VCaP (cell line): ENCODE results near the gene HRH3.

Experiments
- H3K27ac ChIP-seq: fragments of 450-650 bp; 2 replicates; pipeline ENCODE4 v1.5.1; 2017
- TF ChIP-seq, protein P1 (sequence below): fragments of 450-650 bp; conservative IDR thresholded peaks from 2 replicates; pipeline ENCODE4 v1.5.1; 2017; ENCODE audit warnings: mild to moderate bottlenecking, moderate library complexity

The HRH3 gene

DNA sequence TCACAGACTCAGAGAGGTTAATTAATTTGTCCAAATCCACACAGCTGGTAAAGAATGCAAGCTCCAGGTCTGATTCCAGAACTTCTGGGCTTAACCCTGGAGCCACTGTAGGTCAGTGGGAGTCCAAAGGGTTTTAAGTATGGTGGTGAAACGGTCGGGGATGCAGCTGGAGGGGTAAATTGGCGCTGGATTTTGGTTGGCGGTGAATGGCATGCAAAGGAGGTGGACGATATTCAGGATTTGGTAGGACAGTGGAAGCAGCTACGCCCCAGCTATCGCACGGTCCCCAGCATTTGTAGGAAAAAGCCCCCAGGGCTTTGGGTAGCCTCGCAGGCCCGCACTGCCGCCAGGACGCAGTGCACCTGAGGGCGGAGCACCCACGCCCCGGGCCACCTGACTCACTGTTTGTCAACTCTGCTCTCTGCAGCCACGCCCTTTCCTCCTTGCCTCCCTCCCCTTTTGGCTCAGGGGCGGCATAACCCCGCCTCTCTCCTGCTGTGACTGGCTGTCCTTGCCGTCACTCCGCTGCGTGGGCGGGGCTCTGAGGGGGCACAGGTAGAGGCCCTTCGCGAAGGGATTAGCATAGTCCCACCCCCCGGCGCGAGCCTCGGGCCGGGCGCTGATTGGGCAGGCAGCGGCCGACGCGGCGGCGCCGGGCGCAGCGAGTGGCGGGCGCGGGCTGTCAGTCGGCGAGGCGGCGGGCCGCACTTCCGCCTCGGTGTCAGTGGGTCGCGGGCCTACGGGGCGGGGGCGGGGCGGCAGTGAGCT lies 17.9 kb upstream of the HRH3 start, which contains the start of gene OSBPL2:
Gene OSBPL2 (plus strand): TSS at position 721 of the 768 bp plus-strand sequence. CDS start 17,664 bp downstream, outside the sequence.
- H3K27ac ChIP-seq, result peak within 1 kb of the TSS; percentile 91
- TF ChIP-seq, protein P1, sequence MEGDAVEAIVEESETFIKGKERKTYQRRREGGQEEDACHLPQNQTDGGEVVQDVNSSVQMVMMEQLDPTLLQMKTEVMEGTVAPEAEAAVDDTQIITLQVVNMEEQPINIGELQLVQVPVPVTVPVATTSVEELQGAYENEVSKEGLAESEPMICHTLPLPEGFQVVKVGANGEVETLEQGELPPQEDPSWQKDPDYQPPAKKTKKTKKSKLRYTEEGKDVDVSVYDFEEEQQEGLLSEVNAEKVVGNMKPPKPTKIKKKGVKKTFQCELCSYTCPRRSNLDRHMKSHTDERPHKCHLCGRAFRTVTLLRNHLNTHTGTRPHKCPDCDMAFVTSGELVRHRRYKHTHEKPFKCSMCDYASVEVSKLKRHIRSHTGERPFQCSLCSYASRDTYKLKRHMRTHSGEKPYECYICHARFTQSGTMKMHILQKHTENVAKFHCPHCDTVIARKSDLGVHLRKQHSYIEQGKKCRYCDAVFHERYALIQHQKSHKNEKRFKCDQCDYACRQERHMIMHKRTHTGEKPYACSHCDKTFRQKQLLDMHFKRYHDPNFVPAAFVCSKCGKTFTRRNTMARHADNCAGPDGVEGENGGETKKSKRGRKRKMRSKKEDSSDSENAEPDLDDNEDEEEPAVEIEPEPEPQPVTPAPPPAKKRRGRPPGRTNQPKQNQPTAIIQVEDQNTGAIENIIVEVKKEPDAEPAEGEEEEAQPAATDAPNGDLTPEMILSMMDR, result no peak

DNA sequence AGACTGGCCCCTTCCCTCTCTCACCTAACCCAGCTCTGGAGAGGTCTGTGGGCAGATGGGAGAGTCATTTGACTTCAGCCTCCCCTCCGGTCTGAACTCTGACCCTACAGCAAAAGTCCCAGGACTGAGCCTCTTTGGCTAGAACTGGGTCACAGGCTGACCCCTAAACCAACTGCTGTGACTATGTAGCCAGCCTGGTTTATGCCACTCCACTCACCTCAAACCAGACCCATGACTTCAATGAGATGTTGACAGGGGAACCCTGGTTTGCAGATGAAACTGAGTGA lies 17.4 kb upstream of the HRH3 start:
- TF ChIP-seq, protein P1, result no peak
- H3K27ac ChIP-seq, result peak overlapping the region; percentile 91

DNA sequence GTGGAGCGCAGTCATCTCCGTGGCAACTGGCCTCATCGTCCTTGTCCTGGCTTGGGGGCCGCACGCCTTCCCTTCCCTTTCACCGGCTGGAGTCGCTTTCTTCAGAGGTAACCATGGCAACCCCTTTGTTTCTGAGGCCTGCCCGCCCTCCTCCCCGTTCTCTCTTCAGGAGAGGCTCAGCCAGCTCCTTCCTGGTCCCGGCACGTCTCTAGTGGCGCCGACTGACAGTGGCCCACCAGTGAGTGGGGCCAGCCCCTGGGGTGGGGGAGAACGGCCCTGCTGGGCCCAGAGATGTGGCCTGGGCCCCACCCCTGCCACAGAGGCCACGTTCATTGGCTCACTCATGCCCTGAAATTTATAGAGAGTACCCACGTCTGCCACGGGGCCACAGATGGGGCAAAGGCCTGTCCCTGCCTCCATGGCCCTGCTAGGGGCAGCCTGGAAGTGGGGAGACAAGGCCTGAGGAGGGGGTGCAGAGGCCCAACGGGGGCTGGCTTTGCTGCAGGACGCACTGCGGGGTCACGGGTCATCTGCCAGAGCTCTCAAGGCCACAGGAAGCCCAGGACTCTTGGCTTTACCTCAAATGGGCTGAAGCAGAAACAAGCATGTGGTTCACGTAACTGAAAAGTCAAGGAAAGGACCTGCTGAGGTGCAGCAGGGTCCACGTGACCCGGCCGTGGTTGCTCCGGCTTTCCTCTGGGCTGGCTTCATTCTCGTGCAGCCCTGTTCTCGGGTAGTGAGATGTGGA lies 16.9 kb upstream of the HRH3 start:
- TF ChIP-seq, protein P1, result no peak
- peak overlapping the region; percentile 91 for H3K27ac ChIP-seq

DNA sequence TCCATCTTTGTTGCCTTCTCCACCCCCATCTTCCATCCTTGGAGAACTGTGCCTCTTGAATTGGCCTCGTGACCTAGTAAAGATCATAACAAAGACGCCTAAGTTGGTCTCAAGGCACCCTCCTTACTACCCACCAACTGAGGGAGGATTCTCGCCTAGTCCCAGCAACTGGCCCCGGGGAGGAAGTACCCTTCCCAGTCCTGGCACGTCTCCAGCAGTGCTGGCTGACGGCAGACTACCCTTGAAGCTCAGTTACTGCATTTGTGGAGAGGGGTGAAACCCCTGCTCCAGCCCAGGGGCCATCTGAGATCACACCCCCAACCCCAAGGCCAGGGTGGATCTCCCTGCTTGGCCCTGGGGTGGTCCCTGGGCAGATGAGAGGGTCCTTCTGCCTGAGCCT lies 16.1 kb upstream of the HRH3 start:
- TF ChIP-seq, protein P1, result no peak
- peak overlapping the region; percentile 91; the same call in 1 of the 2 replicates for H3K27ac ChIP-seq

DNA sequence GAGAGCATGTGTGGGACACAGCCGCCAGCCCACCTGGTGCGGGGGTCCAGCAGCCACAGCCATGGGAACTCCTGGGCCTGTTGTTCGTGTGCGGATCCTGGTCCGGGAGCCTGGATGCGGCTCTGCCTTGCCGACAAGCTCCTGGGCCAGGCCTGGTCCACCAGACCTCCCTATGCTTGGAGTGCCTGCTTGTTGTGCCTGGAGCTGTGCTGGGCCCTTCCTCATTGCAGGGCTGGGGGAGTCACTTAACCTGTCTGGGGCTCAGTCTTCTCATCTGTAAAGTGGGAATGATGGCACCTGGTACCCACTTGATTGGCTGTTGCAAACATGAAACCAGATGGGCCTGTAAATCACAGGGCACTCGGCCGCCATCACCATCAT lies 15.7 kb upstream of the HRH3 start:
- TF ChIP-seq, protein P1, result no peak
- peak overlapping the region; percentile 86; the same call in 1 of the 2 replicates for H3K27ac ChIP-seq

DNA sequence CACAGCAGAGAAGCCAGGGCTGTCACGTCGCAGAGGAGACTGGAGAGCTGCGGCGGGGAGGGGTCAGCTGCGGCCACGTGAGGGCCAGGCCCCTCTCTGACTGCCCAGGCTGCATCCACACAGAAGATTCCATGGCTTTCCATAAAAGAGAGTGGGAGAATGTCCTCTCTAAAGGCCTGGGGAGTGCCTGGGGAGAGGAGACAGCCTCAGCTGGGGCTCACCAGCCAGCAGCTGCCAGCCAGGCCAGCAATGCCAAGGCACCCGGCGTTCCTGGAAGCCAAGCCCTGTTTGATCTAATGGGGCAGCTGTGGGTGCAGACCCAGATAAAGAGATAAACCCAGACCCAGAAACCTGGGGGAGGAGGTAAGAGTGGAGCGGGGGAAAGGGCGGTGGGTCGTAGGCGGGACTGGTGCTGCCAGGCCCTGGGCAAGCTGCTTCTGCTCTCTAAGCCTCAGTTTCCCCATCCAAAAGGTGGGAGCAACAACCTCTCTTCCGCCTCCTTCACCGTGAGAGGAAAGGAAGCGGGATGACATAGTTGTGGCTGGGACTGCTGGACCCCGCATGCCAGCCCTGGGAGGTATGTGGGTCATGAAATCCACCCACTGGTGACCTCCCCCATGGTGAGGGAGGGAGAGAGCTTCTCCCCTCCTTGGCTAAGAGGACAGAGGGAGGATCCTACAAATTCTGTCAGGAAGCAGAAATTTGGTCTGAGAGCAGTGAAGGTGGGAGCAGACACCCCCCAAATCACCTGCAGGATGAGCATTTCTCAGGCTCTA lies 15.1 kb upstream of the HRH3 start:
- TF ChIP-seq, protein P1, result no peak
- H3K27ac ChIP-seq, result peak overlapping the region; percentile 86

DNA sequence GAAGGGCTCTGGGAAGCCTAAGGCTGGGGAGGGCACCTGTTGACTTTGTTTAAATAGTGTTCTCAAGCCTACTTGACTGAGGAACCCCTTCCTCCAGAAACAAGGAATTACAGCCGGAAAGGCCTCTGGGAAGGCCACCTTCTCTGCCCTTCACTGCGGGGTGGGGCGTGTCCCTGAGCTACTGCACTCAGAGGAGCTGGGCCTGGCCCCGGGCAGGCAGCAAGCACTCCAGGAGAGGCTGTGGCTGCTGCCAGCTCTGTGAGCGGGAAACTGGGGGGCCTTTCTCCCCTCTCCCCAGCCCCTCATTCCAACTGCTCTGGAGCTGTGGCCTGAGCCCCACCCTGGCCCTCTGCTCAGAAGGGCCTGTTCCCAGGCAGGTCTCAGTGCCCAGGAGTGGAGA lies 14.3 kb upstream of the HRH3 start:
- H3K27ac ChIP-seq, result peak overlapping the region; percentile 86
- TF ChIP-seq, protein P1, result no peak
